GM18505 (cell line): ENCODE results near the gene SEL1L2.

Experiments used
- ATAC-seq: cut with Tn5 transposase; IDR thresholded peaks from one replicate; pipeline ENCODE4 v1.9.1; 2021; ENCODE audit not compliant: unreplicated experiment
- POLR2A ChIP-seq: IDR thresholded peaks from 4 replicates; pipeline ENCODE4 v1.6.1; 2011; ENCODE audit warnings: borderline replicate concordance; ENCODE audit not compliant: insufficient read depth, insufficient read length; ENCODE audit errors: extremely low read depth

The SEL1L2 gene

DNA sequence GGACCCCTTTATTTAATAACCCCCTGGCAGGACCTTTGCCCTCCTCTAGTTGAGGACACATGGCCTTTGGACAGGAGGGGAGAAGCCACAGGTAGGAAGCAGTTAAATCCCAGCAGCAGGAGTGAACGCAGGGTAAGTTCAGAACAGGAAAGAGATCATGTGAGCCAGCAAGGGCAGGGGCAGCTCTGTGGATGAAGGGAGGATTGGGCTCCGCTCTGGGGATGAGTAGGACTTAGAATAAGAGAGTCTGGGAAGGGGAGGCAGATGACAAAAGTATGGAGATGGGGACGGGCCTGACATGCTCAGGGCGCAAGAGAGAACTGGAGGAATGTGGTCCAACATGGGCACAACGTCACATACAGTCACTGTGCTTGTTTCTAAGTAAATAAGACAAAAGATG is 116.6 kb downstream of the SEL1L2 start:
- TF ChIP-seq POLR2A = no peak
- ATAC-seq = no peak

DNA sequence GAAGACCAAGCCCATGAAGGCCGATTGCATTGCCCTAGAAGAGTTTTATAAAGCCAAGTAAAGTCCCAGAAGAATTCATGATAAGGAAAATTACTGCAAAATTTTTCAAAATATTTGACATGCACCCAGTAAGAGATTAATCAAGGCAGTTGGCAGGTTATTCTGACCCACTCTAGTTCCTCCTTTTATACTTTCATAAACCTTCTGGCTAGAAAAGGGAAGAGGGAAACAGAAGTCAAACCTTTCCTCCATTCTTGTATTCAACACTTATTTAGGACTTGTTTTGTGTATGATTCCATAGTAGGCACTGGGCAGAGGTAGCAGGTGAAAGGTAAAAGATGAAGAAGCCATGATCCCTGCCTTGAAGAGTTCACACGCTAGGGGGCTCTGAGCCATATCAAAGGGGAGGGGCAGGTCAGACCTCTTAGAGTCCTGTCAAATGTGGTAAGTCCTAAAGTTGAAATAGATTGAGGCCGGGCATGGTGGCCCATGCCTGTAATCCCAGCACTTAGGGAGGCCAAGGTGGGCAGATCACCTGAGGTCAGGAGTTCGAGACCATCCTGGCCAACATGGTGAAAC is 120.2 kb downstream of the SEL1L2 start:
- no peak for ATAC-seq
- no peak for TF ChIP-seq POLR2A

DNA sequence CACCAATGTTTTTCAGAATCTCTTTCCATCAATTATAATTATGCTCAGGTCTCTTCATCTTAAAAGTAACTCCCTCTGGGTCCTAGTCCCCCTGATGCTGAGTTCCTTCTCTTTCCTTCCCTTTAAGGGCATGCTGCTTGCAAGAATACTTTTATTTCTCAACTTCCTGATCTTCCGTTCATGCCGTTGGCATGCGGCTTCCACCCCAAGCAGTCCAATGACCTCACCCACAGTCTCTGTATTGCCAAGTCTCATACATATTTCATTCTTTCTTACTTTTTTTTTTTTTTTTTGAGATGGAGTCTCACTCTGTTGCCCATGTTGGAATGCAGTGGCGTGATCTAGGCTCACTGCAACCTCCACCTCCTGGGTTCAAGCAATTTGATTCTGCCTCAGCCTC is 122.1 kb downstream of the SEL1L2 start:
- TF ChIP-seq POLR2A = no peak
- no peak for ATAC-seq

- TF ChIP-seq POLR2A = no peak
- no peak for ATAC-seq
Measured at GRCh38 chr20:13865791-13866351, 124.5 kb downstream of the SEL1L2 start.

GRCh38 chr20:13865156-13865555 is 125.3 kb downstream of the SEL1L2 start:
- TF ChIP-seq POLR2A = no peak

DNA sequence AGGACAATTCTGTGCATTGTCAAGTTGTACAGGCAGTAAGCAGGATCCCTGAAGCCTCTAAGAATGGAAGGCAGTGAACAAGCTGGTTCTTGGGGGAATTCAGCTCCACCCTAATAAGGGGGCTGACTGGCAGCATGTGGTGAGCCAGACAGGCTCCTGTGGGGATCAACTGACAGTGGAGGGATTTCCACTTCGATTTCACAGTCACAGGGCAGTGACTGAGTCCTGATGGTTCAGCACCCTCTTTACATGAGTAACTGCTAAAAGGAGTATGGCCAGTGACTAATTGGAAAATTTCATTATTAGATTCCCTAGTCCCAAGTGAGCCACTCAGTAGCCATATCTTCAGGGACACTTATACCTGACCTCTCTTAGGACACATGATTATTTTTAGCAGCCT is 127.2 kb downstream of the SEL1L2 start:
- no peak for TF ChIP-seq POLR2A
- ATAC-seq = no peak

More at GRCh38 chr20:13865156-13865555, 125.3 kb downstream of the SEL1L2 start:
- ATAC-seq = no peak

DNA sequence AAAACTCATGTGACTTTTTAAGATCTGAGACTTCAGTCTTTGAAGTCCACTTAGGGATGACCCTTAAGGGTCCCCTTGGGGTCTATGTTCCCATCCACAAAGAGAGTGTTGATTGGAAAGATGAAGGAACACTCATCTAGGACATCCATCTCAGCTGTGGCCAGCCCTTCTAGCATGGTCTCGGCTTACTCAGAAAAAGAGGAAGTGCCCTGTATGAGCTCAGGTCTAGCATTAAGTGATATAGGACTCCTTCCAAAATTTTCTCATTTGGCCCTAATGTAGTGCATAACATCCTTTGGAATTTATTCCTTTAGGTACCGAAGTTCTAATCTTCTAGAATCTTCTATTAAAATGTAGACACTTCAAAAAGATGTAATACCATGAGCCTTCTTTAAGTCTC is 128.2 kb downstream of the SEL1L2 start:
- no peak for ATAC-seq
- no peak for TF ChIP-seq POLR2A

DNA sequence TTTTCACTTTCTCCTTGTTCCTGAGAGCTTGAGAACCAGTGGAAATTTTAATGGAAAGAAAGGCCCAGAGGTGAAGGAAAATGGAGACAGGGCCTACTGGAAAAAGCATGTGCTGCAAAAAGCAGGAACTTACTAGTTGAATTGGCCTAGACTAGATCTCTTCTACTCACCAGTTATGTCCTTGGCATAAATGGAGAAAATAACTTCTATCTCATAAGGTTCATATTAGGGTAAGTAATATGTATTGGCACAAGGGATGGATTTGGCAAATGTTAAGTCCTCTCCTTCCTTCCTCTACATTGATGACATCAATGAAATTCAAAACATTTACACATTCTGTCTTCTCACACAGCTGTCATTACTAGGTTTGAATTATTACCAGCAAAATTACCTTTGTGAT is 131.5 kb downstream of the SEL1L2 start:
- ATAC-seq = no peak
- no peak for TF ChIP-seq POLR2A

GRCh38 chr20:13858439-13858838 is 132.0 kb downstream of the SEL1L2 start:
- no peak for TF ChIP-seq POLR2A
- no peak for ATAC-seq

GRCh38 chr20:13857961-13858360 is 132.5 kb downstream of the SEL1L2 start:
- ATAC-seq = no peak
- TF ChIP-seq POLR2A = no peak

DNA sequence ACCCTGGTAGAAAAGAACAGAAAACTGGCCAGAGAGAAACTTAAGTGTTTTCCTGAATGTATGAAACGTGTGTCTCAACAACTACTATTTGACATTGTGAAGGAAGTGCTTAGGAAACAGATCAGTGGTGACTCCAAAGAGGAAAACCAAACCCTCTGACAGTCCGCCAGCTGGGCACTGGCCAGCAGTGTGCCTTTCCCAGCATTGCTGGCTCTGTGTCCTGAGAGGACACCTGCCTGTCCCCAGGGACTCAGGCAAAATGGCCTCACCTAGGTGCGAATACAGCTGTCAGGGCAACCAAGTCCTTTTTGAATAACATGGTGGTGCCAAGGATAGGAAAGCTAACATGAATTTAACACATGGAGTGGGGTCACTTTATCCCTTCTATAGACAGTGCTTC is 133.1 kb downstream of the SEL1L2 start:
- ATAC-seq = no peak
- no peak for TF ChIP-seq POLR2A

DNA sequence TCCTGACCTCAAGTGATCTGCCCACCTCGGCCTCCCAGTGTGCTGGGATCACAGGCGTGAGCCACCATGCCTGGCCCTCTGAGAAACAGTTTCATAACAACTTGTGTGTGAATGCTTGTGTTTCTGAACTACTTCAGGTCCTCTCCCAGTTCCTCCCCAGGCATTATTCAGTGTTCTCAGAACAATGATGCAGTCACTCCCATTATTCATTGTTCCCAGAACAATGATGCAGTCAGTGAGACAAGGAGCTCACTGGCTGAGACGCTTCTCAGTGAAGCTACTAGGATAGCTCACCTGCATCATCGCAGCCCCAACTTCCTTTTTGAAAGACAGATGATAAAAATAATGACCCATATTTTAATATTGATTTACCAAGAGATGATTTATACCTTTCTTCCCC is 134.1 kb downstream of the SEL1L2 start:
- no peak for TF ChIP-seq POLR2A
- ATAC-seq = no peak

GRCh38 chr20:13855613-13856012 is 134.8 kb downstream of the SEL1L2 start:
- TF ChIP-seq POLR2A = no peak
- ATAC-seq = no peak

- ATAC-seq = no peak
- no peak for TF ChIP-seq POLR2A
Measured at GRCh38 chr20:13852306-13852705, 138.1 kb downstream of the SEL1L2 start.

DNA sequence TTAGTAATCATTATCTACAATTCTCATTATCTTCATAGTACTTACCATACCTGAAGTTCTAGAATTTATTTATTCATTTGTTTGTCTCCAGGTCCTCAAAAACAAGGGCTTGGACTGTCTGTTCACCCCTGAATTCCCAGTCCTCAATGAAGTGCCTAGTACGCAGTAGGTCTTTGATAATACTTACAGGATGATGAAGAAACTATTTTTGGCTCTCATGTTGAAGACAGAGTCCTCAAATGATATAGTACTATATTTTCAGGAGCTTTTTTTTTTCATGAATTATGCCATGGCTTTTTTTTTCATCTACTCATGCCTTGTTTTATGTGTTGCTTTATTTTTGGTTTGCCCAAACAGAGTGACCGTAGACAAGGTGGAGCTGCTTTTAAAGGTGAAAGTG is 139.1 kb downstream of the SEL1L2 start:
- no peak for TF ChIP-seq POLR2A
- ATAC-seq = no peak
